ENCODE results near the gene PHC2. TPM values are rescaled to one million over a fixed set of nuclear protein-coding genes. Genes with fewer than 3 reads are reported as not detected.

PHC2 gene
- total and polyA plus RNA-seq, 9 of the 15 experiments (the other 6 are each of a cell fraction or from before 2014, with no cell fraction given), result 3.1 to 67.6 (median 34.6) TPM

GRCh38 chr1:33327587-33328325, 103.1 kb downstream of the PHC2 start (continued):
- TF ChIP-seq ZBTB40 (IDR thresholded peaks at IDR 0.05) (no peak), ZBTB40 (CRISPR knock-in tag; IDR thresholded peaks at IDR 0.05) (no peak), ZBTB12 (CRISPR knock-in tag; IDR thresholded peaks at IDR 0.05) (no peak), PCBP2 (IDR thresholded peaks at IDR 0.05; ENCODE audit: low read depth, low read length, poor library complexity, severe bottlenecking) (no peak), TAF1 (IDR thresholded peaks at IDR 0.05; ENCODE audit: control insufficient read depth, extremely low read depth, insufficient read depth, low read length, severe bottlenecking) (no peak), MYBL2 (IDR thresholded peaks at IDR 0.05; ENCODE audit: low read depth) (no peak), MYBL2 (CRISPR knock-in tag; IDR thresholded peaks at IDR 0.05; ENCODE audit: borderline replicate concordance) (no peak), ZNF668 (CRISPR knock-in tag; IDR thresholded peaks at IDR 0.05) (no peak), MLLT1 (IDR thresholded peaks at IDR 0.05) (no peak), FUS (optimal IDR thresholded peaks at IDR 0.05; ENCODE audit: low read depth, low read length) (no peak), HMGN3 (IDR thresholded peaks at IDR 0.05; ENCODE audit: borderline replicate concordance, extremely low read depth, insufficient read length, low read depth, low read length) (no peak)

Measured in K562 (cell line).